Stomach smooth muscle (tissue), 2 donors: ENCODE measurements around the gene TNFRSF4.

Source experiments
- H3K27ac ChIP-seq: one replicate; pipeline ENCODE4 v1.7.0; 2013; ENCODE audit warnings: mild to moderate bottlenecking, low read length, inconsistent platforms
- H3K27me3 ChIP-seq, 2 donors: one replicate each; pipeline ENCODE4 v1.7.0; 2013; ENCODE audit warnings: low read length in 2 of 2; ENCODE audit not compliant: insufficient read depth in 2 of 2, control insufficient read depth in 1 of 2
- H3K36me3 ChIP-seq, 2 donors: one replicate each; pipeline ENCODE4 v1.7.0; 2013; ENCODE audit warnings: low read length in 2 of 2; ENCODE audit not compliant: control insufficient read depth in 2 of 2, insufficient read depth in 2 of 2
- H3K4me1 ChIP-seq: one replicate; pipeline ENCODE4 v1.7.0; 2013; ENCODE audit warnings: low read length; ENCODE audit not compliant: control insufficient read depth, insufficient read depth
- H3K4me3 ChIP-seq, 2 donors: one replicate each; pipeline ENCODE4 v1.7.0; 2013; ENCODE audit warnings: low read length in 2 of 2
- H3K9ac ChIP-seq, 2 donors: one replicate each; pipeline ENCODE4 v1.7.0; 2013; ENCODE audit warnings: low read length in 2 of 2, mild to moderate bottlenecking in 1 of 2
- H3K9me3 ChIP-seq, 2 donors: one replicate each; pipeline ENCODE4 v1.7.0; 2013; ENCODE audit warnings: low read length in 2 of 2; ENCODE audit not compliant: control insufficient read depth in 2 of 2
- donor health status: healthy.
- donor health status: Pancreatic carcinoma.

Gene TNFRSF4

GRCh38 chr1:1215881-1216605, 2.1 kb upstream of the TNFRSF4 start:
- no peak overlapping the region for H3K9ac ChIP-seq

GRCh38 chr1:1215080-1215676, 1.2 kb upstream of the TNFRSF4 start:
- H3K9ac ChIP-seq = no peak overlapping the region
- H3K27me3 ChIP-seq = no peaks in the 10 kb centered on the region
- H3K9me3 ChIP-seq = no peaks in the 10 kb centered on the region
- peaks cover 0 to 15% of the 10 kb centered on the region in 2 donors for H3K36me3 ChIP-seq
- H3K27ac ChIP-seq = no peak overlapping the region
- H3K4me3 ChIP-seq = no peak overlapping the region
- peaks cover 6% of the 10 kb centered on the region for H3K4me1 ChIP-seq

More at GRCh38 chr1:1215881-1216605, 2.1 kb upstream of the TNFRSF4 start:
- no peak overlapping the region for H3K4me3 ChIP-seq
- peaks cover 6% of the 10 kb centered on the region for H3K4me1 ChIP-seq
- H3K27me3 ChIP-seq = no peaks in the 10 kb centered on the region
- H3K9me3 ChIP-seq = no peaks in the 10 kb centered on the region
- H3K36me3 ChIP-seq = peaks cover 8 to 16% of the 10 kb centered on the region in 2 donors
- no peak overlapping the region for H3K27ac ChIP-seq

GRCh38 chr1:1212780-1213344, 1.1 kb downstream of the TNFRSF4 start:
- H3K27ac ChIP-seq = no peak overlapping the region
- peaks cover 0 to 5% of the 10 kb centered on the region in 2 donors for H3K36me3 ChIP-seq
- peaks cover 0 to under 1% of the 10 kb centered on the region in 2 donors for H3K27me3 ChIP-seq
- no peak overlapping the region for H3K9ac ChIP-seq
- H3K4me1 ChIP-seq = peaks cover 6% of the 10 kb centered on the region
- H3K4me3 ChIP-seq = no peak overlapping the region
- H3K9me3 ChIP-seq = no peaks in the 10 kb centered on the region

- Histone ChIP-seq H3K9me3 (no peaks in the 10 kb centered on the region), H3K4me1 (peaks cover 9% of the 10 kb centered on the region), H3K27me3 (peaks cover 5 to 12% of the 10 kb centered on the region in 2 donors), H3K4me3 (no peak overlapping the region), H3K27ac (no peak overlapping the region), H3K36me3 (peaks cover 0 to under 1% of the 10 kb centered on the region in 2 donors), H3K9ac (no peak overlapping the region)
Observed at GRCh38 chr1:1211541-1212441, 2.2 kb downstream of the TNFRSF4 start.

GRCh38 chr1:1210726-1211540, 3.0 kb downstream of the TNFRSF4 start:
- Histone ChIP-seq H3K27ac (no peak overlapping the region), H3K9ac (no peak overlapping the region), H3K4me3 (no peak overlapping the region), H3K27me3 (peaks cover 8 to 20% of the 10 kb centered on the region in 2 donors), H3K4me1 (peaks cover 15% of the 10 kb centered on the region), H3K36me3 (no peaks in the 10 kb centered on the region), H3K9me3 (no peaks in the 10 kb centered on the region)

GRCh38 chr1:1208713-1209433, 5.1 kb downstream of the TNFRSF4 start:
- H3K9me3 ChIP-seq = no peaks in the 10 kb centered on the region
- H3K27ac ChIP-seq = no peak overlapping the region
- no peak overlapping the region for H3K4me3 ChIP-seq
- H3K4me1 ChIP-seq = peaks cover 9% of the 10 kb centered on the region
- H3K27me3 ChIP-seq = peaks cover 13 to 25% of the 10 kb centered on the region in 2 donors
- no peak overlapping the region for H3K9ac ChIP-seq
- H3K36me3 ChIP-seq = no peaks in the 10 kb centered on the region

- H3K4me1 ChIP-seq = peaks cover 9% of the 10 kb centered on the region
- H3K9me3 ChIP-seq = no peaks in the 10 kb centered on the region
- peaks cover 13 to 28% of the 10 kb centered on the region in 2 donors for H3K27me3 ChIP-seq
- H3K4me3 ChIP-seq = no peak overlapping the region
- H3K27ac ChIP-seq = no peak overlapping the region
- no peak overlapping the region for H3K9ac ChIP-seq
- H3K36me3 ChIP-seq = no peaks in the 10 kb centered on the region
Observed at GRCh38 chr1:1207571-1207892, 6.4 kb downstream of the TNFRSF4 start.

GRCh38 chr1:1206966-1207531, 6.9 kb downstream of the TNFRSF4 start:
- no peaks in the 10 kb centered on the region for H3K36me3 ChIP-seq
- H3K9ac ChIP-seq = no peak overlapping the region
- no peaks in the 10 kb centered on the region for H3K9me3 ChIP-seq
- no peak overlapping the region for H3K27ac ChIP-seq
- peaks cover 9% of the 10 kb centered on the region for H3K4me1 ChIP-seq
- H3K4me3 ChIP-seq = no peak overlapping the region
- H3K27me3 ChIP-seq = peaks cover 13 to 28% of the 10 kb centered on the region in 2 donors

- H3K27me3 ChIP-seq = peaks cover 13 to 28% of the 10 kb centered on the region in 2 donors
Observed at GRCh38 chr1:1206376-1206965, 7.5 kb downstream of the TNFRSF4 start, which contains the start of gene TNFRSF18. TSS of gene TNFRSF18 (minus strand) at chr1:1206592. CDS start at chr1:1206571, 21 bp downstream.

More at GRCh38 chr1:1206376-1206965, 7.5 kb downstream of the TNFRSF4 start, which contains the start of gene TNFRSF18:
- no peak within 1 kb of the TSS for H3K27ac ChIP-seq
- H3K36me3 ChIP-seq = no peaks in the 10 kb centered on the region
- H3K4me3 ChIP-seq = peak within 1 kb of the TSS in 1 of 2 donors; percentile 29
- peaks cover 9% of the 10 kb centered on the region for H3K4me1 ChIP-seq
- no peaks in the 10 kb centered on the region for H3K9me3 ChIP-seq
- no peak within 1 kb of the TSS for H3K9ac ChIP-seq
